Hepatocyte (in vitro differentiated cells): Measurements from ENCODE around the gene HOXC4. TPM values are rescaled to one million over a fixed set of nuclear protein-coding genes. Genes with fewer than 3 reads are reported as not detected.
A peak's percentile ranks its signal among the peaks of the same experiment; 100 is the strongest.

Experiments
- DNase-seq: peaks from one replicate; pipeline ENCODE4 v3.0.0-alpha.2; 2016; ENCODE audit warnings: low spot score
- H2AFZ ChIP-seq: fragments of 200-600 bp; sonication (generic); 2 replicates; pipeline ENCODE4 v1.6.0; 2016; ENCODE audit warnings: antibody characterized with exemption, mild to moderate bottlenecking
- H3K27ac ChIP-seq: fragments of 200-600 bp; sonication (generic); 2 replicates; pipeline ENCODE4 v1.5.1; 2016; ENCODE audit warnings: mild to moderate bottlenecking
- H3K27me3 ChIP-seq: fragments of 200-600 bp; sonication (generic); 2 replicates; pipeline ENCODE4 v1.6.1; 2016
- H3K36me3 ChIP-seq: fragments of 200-600 bp; sonication (generic); replicated peaks from 2 replicates; pipeline ENCODE4 v1.5.1; 2016; ENCODE audit warnings: low read depth; ENCODE audit not compliant: insufficient read depth
- H3K4me1 ChIP-seq: fragments of 200-600 bp; sonication (generic); 2 replicates; pipeline ENCODE4 v1.5.1; 2016; ENCODE audit warnings: mild to moderate bottlenecking, moderate library complexity; ENCODE audit not compliant: insufficient read depth
- H3K4me2 ChIP-seq: fragments of 200-600 bp; sonication (generic); 2 replicates; pipeline ENCODE4 v1.6.0; 2016
- H3K4me3 ChIP-seq: fragments of 200-600 bp; sonication (generic); 2 replicates; pipeline ENCODE4 v1.5.1; 2016; ENCODE audit warnings: mild to moderate bottlenecking
- H3K79me2 ChIP-seq: fragments of 200-600 bp; sonication (generic); 2 replicates; pipeline ENCODE4 v1.6.0; 2017; ENCODE audit warnings: mild to moderate bottlenecking
- H3K9me2 ChIP-seq: fragments of 200-600 bp; sonication (generic); replicated peaks from 2 replicates; pipeline ENCODE4 v1.6.0; 2017; ENCODE audit warnings: mild to moderate bottlenecking; ENCODE audit not compliant: insufficient read depth
- H3K9me3 ChIP-seq: fragments of 200-600 bp; sonication (generic); 2 replicates; pipeline ENCODE4 v1.5.1; 2016; ENCODE audit warnings: low read depth, mild to moderate bottlenecking
- H4K20me1 ChIP-seq: fragments of 200-600 bp; sonication (generic); 2 replicates; pipeline ENCODE4 v1.6.0; 2016; ENCODE audit warnings: mild to moderate bottlenecking; ENCODE audit not compliant: insufficient read depth, poor library complexity, severe bottlenecking
- CTCF ChIP-seq: fragments of 200-600 bp; sonication (generic); IDR thresholded peaks from 2 replicates; pipeline ENCODE4 v1.5.1; 2016; ENCODE audit warnings: antibody characterized with exemption, mild to moderate bottlenecking; ENCODE audit not compliant: poor library complexity
- EZH2 ChIP-seq: fragments of 200-600 bp; sonication (generic); IDR thresholded peaks from 2 replicates; pipeline ENCODE4 v1.6.1; 2016; ENCODE audit warnings: antibody characterized with exemption, mild to moderate bottlenecking, borderline replicate concordance
- EZH2phosphoT487 ChIP-seq: fragments of 200-600 bp; sonication (generic); IDR thresholded peaks from one replicate; pipeline ENCODE4 v1.6.1; 2018; ENCODE audit warnings: antibody characterized with exemption, mild to moderate bottlenecking, low read depth, moderate library complexity; ENCODE audit not compliant: unreplicated experiment, severe bottlenecking
- WGBS: methylation state at CpG from one replicate; pipeline ENCODE4 v1.1.6; 2016; ENCODE audit warnings: low lambda C conversion rate; ENCODE audit errors: missing lambda C conversion rate; 5-methylcytosine and 5-hydroxymethylcytosine counted together
- polyA plus RNA-seq: library from polyadenylated mRNA; unstranded; fragments of >200 nt; fragmentation: Nextera tagmentation; extraction: Ambion mirVana; gene quantifications from 2 replicates; pipeline ENCODE4 v1.2.1, GENCODE V29; 2016
- total RNA-seq: library from RNA; depleted of rRNA; stranded (reverse); fragments of >200 nt; gene quantifications from 2 replicates; pipeline ENCODE4 v1.2.3, GENCODE V29; 2014

HOXC4 gene
- total and polyA plus RNA-seq, 2 experiments from 2014 or later = 2.1 to 4.4 TPM

DNA sequence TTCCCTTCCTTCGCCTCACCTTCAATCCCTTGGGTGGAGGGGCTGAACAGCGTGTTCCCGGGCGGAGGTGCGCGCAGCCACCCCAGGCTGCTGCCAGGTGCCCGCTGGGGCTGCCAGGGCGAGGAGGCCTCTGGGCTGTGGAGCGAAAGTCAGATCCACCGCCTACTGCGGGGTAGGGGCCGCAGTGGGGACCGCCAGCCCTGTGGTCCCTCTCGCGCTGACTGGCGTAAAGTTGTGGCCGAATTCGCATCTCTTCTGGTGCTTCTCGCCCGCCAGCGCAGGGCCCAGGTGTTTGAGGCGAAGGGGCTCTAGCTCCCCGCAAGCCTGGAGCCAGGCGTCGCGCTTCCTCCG is 6.9 kb upstream of the HOXC4 start:
- Histone ChIP-seq H3K4me3 (no peak overlapping the region), H3K27me3 (peaks cover 92% of the 10 kb centered on the region), H4K20me1 (no peaks in the 10 kb centered on the region), H3K9me3 (no peaks in the 10 kb centered on the region), H3K4me1 (peaks cover 8% of the 10 kb centered on the region), H3K9me2 (no peaks in the 10 kb centered on the region), H3K36me3 (no peaks in the 10 kb centered on the region), H2AFZ (peak overlapping the region; percentile 49), H3K4me2 (peak overlapping the region; percentile 73), H3K27ac (no peak overlapping the region), H3K79me2 (no peaks in the 10 kb centered on the region)
- WGBS = 22% methylated on average over 27 of the region's 27 CpGs
- DNase-seq = no peak
- TF ChIP-seq CTCF (no peak), EZH2phosphoT487 (no peak), EZH2 (no peak)

- H3K27me3 ChIP-seq = peaks cover 93% of the 10 kb centered on the region
Measured at GRCh38 chr12:54047160-54047963, 6.3 kb upstream of the HOXC4 start.

GRCh38 chr12:54047964-54048303 is 5.7 kb upstream of the HOXC4 start:
- no peaks in the 10 kb centered on the region for H3K36me3 ChIP-seq
- TF ChIP-seq CTCF = no peak
- no peak for TF ChIP-seq EZH2phosphoT487
- no peak for TF ChIP-seq EZH2
- no peaks in the 10 kb centered on the region for H3K9me2 ChIP-seq
- H3K27ac ChIP-seq = no peak overlapping the region
- H3K9me3 ChIP-seq = no peaks in the 10 kb centered on the region
- 43% methylated on average over 8 of the region's 8 CpGs for WGBS
- no peak for DNase-seq
- H4K20me1 ChIP-seq = no peaks in the 10 kb centered on the region
- peaks cover 93% of the 10 kb centered on the region for H3K27me3 ChIP-seq
- H3K4me1 ChIP-seq = peaks cover 17% of the 10 kb centered on the region
- H3K4me2 ChIP-seq = no peak overlapping the region
- H3K79me2 ChIP-seq = no peaks in the 10 kb centered on the region
- H2AFZ ChIP-seq = no peak overlapping the region
- no peak overlapping the region for H3K4me3 ChIP-seq

More at GRCh38 chr12:54047160-54047963, 6.3 kb upstream of the HOXC4 start:
- Histone ChIP-seq H3K9me3 (no peaks in the 10 kb centered on the region), H3K27ac (no peak overlapping the region), H4K20me1 (no peaks in the 10 kb centered on the region), H3K36me3 (no peaks in the 10 kb centered on the region), H3K4me1 (peaks cover 11% of the 10 kb centered on the region), H3K9me2 (no peaks in the 10 kb centered on the region), H3K79me2 (no peaks in the 10 kb centered on the region), H3K4me3 (no peak overlapping the region), H3K4me2 (peak overlapping the region; percentile 73), H2AFZ (peak overlapping the region; percentile 49)
- 11% methylated on average over 60 of the region's 61 CpGs for WGBS
- TF ChIP-seq EZH2 = peak; percentile 99
- TF ChIP-seq CTCF = no peak
- peak; percentile 78 for TF ChIP-seq EZH2phosphoT487
- DNase-seq = no peak
